NOMO-1 treated with dmso at 0.1 percent for 144 hours (cell line): ENCODE results near the gene ANKRD53.
"Not testable (repeated sequence)": the region's sequence is repeated elsewhere in the genome, so short reads cannot be mapped to it uniquely, and the experiment has no call there.

Experiments
- DNase-seq: peaks from one replicate; lab custom pipeline; 2025; ENCODE audit not compliant: unreplicated experiment; lab: John Stamatoyannopoulos, UW

The ANKRD53 gene

DNA sequence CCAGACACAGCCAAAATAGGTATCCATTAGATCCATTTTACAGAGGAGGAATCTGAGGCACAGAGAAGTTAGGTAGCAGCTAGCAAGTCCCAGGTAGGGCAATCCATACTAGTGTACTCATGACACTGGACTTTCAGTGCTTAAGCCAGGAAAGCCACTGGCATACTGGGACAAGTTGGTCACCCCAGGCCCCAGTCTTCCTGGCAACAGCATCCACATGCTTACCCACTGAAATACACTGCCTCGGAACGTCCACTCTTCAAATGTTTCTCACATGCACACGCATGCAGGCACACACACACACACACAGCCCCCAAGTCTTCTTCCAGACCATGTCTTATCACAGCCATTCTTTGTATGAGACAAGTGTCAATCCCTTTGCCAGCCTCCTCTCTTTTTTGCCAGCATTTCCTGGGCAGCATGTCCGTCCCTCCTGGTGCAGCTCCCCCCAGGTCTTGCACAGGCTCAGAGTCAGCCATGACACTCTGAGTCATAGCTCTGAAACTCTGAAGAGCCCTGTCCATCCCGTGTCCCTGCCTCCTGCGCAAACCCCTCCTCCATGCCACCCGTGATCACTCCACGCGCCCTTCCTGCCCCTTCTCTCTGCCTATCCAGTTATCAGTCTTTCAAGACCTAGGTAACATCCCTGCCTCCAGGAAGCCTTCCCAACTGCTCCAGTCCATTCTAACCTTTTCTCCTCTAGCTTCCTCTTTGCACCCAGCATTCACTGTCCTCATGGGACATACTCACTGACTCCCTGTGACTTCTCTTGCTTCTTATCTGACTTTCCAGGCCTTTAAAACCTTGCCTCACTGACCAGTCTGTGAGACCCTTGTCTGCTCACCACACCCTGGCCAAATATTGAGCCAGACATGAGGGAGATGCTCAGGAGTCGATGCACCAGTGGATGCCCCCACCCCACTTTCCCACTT is 27.1 kb downstream of the ANKRD53 start:
- no peak for DNase-seq

DNA sequence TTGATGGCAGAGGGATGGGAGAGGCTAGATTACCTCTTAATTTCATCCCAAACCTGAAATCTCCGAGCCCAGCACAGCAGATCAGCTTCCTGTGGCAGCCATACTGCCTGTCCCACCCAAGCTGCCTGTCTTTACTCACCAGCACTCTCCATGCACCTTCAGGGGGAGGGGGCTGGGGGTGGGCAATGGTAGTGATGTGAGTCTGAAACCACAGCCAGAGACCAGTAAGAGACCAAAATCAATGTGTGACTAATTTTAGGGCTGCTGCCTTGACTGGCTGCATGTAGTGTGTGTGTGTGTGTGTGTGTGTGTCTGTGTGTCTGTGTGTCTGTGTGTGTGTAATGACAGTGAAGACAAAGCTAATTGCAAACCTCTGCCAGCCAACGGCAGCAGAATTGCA is 27.9 kb downstream of the ANKRD53 start:
- DNase-seq: no peak

DNA sequence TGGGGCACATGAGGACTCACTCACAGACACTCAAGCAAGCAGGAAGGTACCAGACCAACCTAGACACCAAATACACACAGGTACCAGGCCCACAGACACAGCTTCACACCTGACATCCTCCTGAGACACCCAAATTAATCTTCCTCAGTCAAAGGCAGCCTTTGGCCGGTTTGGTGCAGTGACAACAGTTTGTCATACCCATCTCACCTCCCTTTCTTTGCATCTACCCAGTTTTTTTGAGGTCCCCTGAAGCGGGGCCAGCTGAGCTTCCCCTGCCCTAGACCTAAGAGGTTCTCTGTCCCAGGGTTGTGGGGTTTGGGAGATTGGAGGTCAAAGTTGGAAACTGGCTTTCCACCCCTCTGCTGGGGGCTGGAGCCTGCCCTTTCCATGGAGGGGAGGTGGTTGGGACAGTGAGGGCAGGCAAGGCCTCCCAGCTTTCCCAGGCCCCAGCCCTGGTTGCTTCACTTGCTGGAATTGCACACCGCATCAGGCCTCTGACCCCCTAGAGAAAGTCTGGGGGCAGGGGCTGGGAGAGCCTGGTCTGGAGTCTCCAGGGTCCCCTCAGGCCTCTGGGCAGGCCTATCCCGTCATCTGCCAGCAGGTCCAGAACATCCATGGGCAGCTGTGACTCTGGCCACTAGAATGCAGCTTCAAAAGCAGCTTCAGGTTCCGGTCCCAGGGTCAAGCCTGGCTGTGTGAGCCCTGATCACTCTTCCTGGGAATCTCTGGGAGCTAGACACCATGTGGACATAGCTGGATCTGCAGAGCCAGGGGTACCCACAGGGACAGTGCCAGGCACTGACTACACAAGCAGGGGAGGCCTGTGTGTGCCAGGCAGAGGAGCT is 28.7 kb downstream of the ANKRD53 start:
- no peak for DNase-seq

DNA sequence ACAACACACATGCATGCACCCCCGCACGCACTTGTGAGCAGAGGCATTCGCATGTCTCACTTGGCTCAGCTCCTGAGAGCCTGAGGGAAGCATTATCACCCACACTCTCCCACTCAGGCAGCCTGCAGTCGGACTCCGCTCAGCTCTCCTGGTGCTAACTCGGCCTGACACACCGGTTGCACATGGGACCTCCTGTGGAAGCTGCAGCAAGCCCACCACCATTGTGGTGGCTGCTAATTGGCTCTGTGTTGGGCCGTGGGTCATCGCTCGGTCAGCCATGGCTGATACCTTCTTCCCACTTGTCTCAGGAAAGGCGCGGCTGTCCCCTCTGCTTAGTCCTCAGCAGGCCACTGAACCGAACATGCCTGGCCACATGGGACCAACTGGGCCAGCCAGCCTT is 29.9 kb downstream of the ANKRD53 start:
- DNase-seq: no peak

DNA sequence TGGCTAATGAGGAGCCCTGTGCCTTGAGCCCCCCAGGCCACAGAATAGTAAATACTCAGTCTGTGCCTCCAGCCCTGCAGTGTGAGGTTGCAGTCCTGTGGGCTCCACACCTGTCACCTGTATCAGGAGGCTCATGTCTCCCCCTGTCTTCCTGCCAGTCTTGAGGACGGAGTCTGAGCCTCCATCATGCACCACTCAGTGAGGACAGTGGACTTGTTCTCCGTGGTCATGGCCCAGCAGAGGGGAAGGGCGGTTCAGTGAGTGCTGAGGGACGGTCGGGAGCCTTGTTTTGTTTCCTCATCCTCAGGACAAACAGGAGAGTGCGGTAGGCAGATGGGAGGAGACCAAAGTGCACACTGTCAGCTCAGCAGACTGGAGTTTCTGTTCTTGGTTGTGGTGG is 33.4 kb downstream of the ANKRD53 start:
- not testable (repeated sequence) for DNase-seq

DNA sequence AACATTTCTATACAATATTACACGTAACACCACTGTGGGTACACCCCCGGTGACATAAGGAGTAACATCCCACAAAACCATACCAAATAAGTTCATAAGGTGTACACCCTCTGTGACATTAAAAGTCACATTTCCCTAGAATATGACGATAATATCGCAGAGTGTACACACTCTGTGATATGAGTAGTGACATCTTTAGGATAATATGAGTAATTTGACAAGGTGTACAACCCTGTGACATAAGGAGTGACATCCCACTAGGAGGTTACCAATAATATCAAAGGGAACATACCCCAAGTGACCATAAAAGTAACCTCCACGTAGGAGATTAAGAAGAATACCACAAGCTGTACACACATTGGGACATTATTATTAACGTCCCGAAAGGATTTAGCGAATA is 40.2 kb downstream of the ANKRD53 start:
- DNase-seq: no peak

DNA sequence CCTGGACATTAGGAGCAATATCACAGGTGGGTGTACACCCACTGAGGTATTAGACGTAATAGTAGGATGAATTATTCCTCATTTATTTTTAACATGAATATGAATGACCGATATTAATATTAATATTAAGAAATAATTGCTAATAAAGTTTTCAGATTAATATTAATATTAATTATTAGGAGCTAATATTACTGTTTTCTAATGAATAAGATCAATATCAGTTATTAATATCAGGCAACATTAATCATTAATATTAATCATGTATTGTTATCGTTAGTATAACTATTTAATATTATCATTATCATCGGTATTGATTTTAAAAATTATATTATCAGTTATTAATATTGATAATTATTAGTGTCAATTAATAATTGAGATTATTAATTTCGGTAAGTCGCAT is 41.6 kb downstream of the ANKRD53 start:
- not testable (repeated sequence) for DNase-seq

DNA sequence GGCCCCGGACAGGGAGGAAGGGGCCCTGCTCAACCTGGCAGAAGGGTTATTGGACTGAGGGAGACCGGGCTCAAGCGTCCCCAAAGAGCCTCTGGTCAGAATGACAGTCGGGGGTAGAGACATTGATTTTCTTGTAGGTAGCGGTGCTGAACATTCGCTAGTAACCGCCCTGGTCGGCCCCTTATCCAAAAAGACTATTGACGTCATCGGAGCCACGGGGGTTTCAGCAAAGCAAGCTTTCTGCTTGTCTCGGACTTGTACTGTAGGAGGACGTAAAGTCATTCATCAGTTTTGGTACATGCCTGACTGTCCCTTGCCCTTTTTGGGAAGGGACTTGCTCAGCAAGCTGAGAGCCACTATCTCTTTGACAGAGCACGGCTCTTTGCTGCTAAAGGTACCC is 43.0 kb downstream of the ANKRD53 start:
- DNase-seq: not testable (repeated sequence)

DNA sequence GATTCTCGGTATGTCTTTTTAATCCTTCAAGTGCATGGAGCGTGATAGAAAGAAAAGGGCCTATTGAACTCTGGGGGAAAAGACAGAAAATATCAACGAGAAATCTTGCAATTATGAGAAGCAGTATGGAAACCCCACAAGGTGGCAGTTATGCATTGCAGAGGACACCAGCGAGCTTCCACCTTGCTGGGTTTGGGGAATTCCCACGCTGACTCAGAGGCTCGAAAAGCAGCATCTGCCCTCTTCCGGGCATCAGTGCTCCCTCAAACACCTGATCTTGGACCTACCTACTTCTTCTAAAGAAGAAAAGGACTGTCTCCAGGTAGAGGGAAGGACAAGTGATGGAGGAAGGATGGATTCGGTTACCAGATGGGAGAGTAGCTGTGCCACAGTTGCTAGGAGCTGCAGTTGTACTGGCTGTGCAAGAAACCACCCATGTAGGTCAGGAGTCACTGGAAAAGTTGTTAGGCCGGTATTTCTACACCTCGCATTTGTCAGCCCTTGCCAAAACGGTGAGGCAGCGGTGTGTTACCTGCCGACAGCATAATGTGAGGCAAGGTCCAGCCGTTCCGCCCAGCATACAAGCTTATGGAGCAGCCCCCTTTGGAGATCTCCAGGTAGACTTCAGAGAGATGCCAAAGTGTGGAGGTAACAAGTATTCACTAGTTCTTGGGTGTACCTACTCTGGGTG is 45.3 kb downstream of the ANKRD53 start:
- DNase-seq: not testable (repeated sequence)
